Naive B cell (primary cell): Measurements from ENCODE around the gene SLC39A11. TPM values are rescaled to one million over a fixed set of nuclear protein-coding genes. Genes with fewer than 3 reads are reported as not detected.
A peak's percentile ranks its signal among the peaks of the same experiment; 100 is the strongest.

Experiments
- ATAC-seq, 2 donors: fragments of 150-1000 bp; cut with Tn5 transposase; 2 replicates each; pipeline ENCODE4 v1.10.0; 2021; ENCODE audit warnings: low read depth in 2 of 2, mild to moderate bottlenecking in 2 of 2, moderate library complexity in 2 of 2
- DNase-seq: peaks from one replicate; pipeline ENCODE4 v3.0.0; 2022
- H3K27ac Mint-ChIP-seq, 6 donors: one replicate each; pipeline ENCODE4 v1.8.0; 2020 to 2022; ENCODE audit warnings: mild to moderate bottlenecking in 6 of 6, mixed read lengths in 6 of 6, moderate library complexity in 5 of 6, inconsistent platforms in 2 of 6
- H3K27me3 Mint-ChIP-seq, 3 donors: one replicate each; pipeline ENCODE4 v1.8.0; 2021 to 2022; ENCODE audit warnings: mixed read lengths in 3 of 3, mild to moderate bottlenecking in 1 of 3
- H3K36me3 Mint-ChIP-seq, 2 donors: one replicate each; pipeline ENCODE4 v1.8.0; 2020 to 2022; ENCODE audit warnings: mixed read lengths in 2 of 2, inconsistent platforms in 1 of 2, mild to moderate bottlenecking in 1 of 2
- H3K4me1 Mint-ChIP-seq, 3 donors: one replicate each; pipeline ENCODE4 v1.8.0; 2020 to 2022; ENCODE audit warnings: mixed read lengths in 3 of 3, inconsistent platforms in 1 of 3, mild to moderate bottlenecking in 1 of 3, moderate library complexity in 1 of 3
- H3K4me3 Mint-ChIP-seq, 8 donors: one replicate each; pipeline ENCODE4 v1.8.0; 2020 to 2022; ENCODE audit warnings: mild to moderate bottlenecking in 8 of 8, mixed read lengths in 8 of 8, moderate library complexity in 8 of 8, inconsistent platforms in 2 of 8
- H3K9me3 Mint-ChIP-seq, 7 donors: one replicate each; pipeline ENCODE4 v1.8.0; 2020 to 2022; ENCODE audit warnings: mixed read lengths in 7 of 7, mild to moderate bottlenecking in 5 of 7, inconsistent platforms in 2 of 7, moderate library complexity in 1 of 7
- polyA plus RNA-seq, 6 donors: library from polyadenylated mRNA; unstranded; fragments of 300-500 nt; fragmentation: Illumina TruSeq; gene quantifications; one replicate each; pipeline ENCODE4 v1.2.3, GENCODE V29; 2021; ENCODE audit warnings: low read depth in 6 of 6

The SLC39A11 gene
- polyA plus RNA-seq, 6 donors from 2014 or later, result 8.5 to 15.2 (median 12.1) TPM

DNA sequence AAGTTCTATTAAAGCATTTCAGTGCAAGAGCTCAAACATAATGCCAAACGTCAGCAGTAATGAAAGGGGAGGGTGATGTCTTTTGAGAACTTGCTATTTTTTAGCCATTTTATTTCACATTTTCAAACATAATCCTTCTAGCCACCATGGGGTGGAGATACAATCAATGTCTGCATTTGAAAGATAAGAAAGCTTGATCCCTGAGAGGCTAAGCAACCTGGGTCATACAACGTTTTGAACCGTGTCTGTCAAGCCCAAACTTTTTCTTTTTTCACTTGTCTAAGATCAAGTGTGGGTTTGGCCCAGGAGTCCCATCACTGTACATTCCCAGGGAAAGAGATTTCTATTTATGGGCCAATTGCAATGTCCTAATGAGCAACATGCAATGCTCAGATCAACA, 331.1 kb downstream of the SLC39A11 start:
- no peak for DNase-seq
- H3K4me1 Mint-ChIP-seq, result no peaks in the 10 kb centered on the region
- no peak overlapping the region for H3K4me3 Mint-ChIP-seq
- no peaks in the 10 kb centered on the region for H3K27me3 Mint-ChIP-seq
- no peak overlapping the region for H3K27ac Mint-ChIP-seq
- H3K36me3 Mint-ChIP-seq, result peaks cover 5 to 11% of the 10 kb centered on the region in 2 donors
- ATAC-seq, result no peak
- peaks cover 0 to 8% (median 1%) of the 10 kb centered on the region in 7 donors for H3K9me3 Mint-ChIP-seq

GRCh38 chr17:72760368-72760767, 332.1 kb downstream of the SLC39A11 start:
- Mint-ChIP-seq H3K4me3 (no peak overlapping the region), H3K9me3 (peaks cover 0 to 13% (median 4%) of the 10 kb centered on the region in 7 donors), H3K27me3 (no peaks in the 10 kb centered on the region), H3K27ac (peak overlapping the region in 1 of 6 donors; percentile 8), H3K4me1 (no peaks in the 10 kb centered on the region), H3K36me3 (peaks cover 5 to 21% of the 10 kb centered on the region in 2 donors)
- ATAC-seq (no peak), DNase-seq (no peak)

DNA sequence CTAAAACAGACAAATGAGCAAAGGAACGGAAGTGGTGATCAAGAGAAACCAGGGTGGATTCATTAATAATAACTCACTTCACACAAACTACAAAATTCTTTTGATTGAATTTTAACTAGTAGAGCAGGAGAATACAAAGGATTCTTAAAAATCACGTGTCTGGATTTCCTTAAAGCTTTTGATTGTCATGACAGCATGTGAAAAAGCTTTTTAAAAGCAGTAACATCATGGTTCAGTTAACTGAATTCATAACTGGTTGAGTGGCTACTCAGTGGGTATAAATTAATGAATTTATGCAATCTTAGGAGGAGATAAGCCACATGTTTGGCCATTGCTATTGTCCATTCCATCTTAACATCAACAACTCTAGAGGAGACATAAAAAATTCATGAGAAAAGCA, 333.2 kb downstream of the SLC39A11 start:
- H3K4me1 Mint-ChIP-seq, result no peaks in the 10 kb centered on the region
- H3K27me3 Mint-ChIP-seq, result no peaks in the 10 kb centered on the region
- H3K36me3 Mint-ChIP-seq, result peaks cover 10 to 22% of the 10 kb centered on the region in 2 donors
- DNase-seq (no peak), ATAC-seq (no peak)
- no peak overlapping the region for H3K4me3 Mint-ChIP-seq
- peak overlapping the region in 1 of 6 donors; percentile 53 for H3K27ac Mint-ChIP-seq
- peaks cover 0 to 14% (median 6%) of the 10 kb centered on the region in 7 donors for H3K9me3 Mint-ChIP-seq

DNA sequence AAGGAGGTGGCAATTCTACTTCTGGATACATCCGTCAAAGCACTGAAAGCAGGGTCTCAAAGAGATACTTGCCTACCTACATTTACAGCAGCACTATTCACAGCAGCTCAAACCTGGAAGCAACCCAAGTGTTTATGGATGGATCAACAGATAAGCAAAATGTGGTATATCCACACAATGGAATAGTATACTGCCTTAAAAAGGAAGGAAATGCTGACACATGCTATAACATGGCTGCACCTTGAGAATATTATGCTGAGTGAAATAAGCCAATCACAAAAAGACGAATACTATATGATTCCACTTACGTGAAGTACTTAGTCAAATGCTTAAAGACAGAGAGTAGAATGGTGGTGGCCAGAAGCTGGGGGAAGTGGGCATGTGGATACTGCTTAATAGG, 336.2 kb downstream of the SLC39A11 start:
- Mint-ChIP-seq H3K27me3 (no peaks in the 10 kb centered on the region), H3K27ac (no peak overlapping the region), H3K36me3 (peaks cover 10 to 22% of the 10 kb centered on the region in 2 donors), H3K4me1 (no peaks in the 10 kb centered on the region), H3K4me3 (no peak overlapping the region), H3K9me3 (peaks cover 0 to 14% (median 6%) of the 10 kb centered on the region in 7 donors)
- ATAC-seq (no peak), DNase-seq (no peak)

- H3K36me3 Mint-ChIP-seq, result peaks cover 10 to 22% of the 10 kb centered on the region in 2 donors
- H3K9me3 Mint-ChIP-seq, result peaks cover 0 to 14% (median 6%) of the 10 kb centered on the region in 7 donors
- DNase-seq (no peak), ATAC-seq (no peak)
- no peaks in the 10 kb centered on the region for H3K4me1 Mint-ChIP-seq
- H3K4me3 Mint-ChIP-seq, result no peak overlapping the region
- H3K27ac Mint-ChIP-seq, result peak overlapping the region in 1 of 6 donors; percentile 45
- no peaks in the 10 kb centered on the region for H3K27me3 Mint-ChIP-seq
These were observed 338.0 kb downstream of the SLC39A11 start for GRCh38 chr17:72754513-72754912.

GRCh38 chr17:72751746-72752145, 340.7 kb downstream of the SLC39A11 start:
- no peak overlapping the region for H3K4me3 Mint-ChIP-seq
- peak overlapping the region in 1 of 6 donors; percentile 26 for H3K27ac Mint-ChIP-seq
- H3K27me3 Mint-ChIP-seq, result no peaks in the 10 kb centered on the region
- H3K9me3 Mint-ChIP-seq, result peaks cover 0 to 9% (median 6%) of the 10 kb centered on the region in 7 donors
- no peak for ATAC-seq
- no peak for DNase-seq
- no peaks in the 10 kb centered on the region for H3K4me1 Mint-ChIP-seq
- H3K36me3 Mint-ChIP-seq, result peaks cover 5 to 14% of the 10 kb centered on the region in 2 donors

- DNase-seq (no peak), ATAC-seq (no peak)
- H3K4me3 Mint-ChIP-seq, result no peak overlapping the region
- no peaks in the 10 kb centered on the region for H3K36me3 Mint-ChIP-seq
- H3K27ac Mint-ChIP-seq, result no peak overlapping the region
- no peaks in the 10 kb centered on the region for H3K4me1 Mint-ChIP-seq
- no peaks in the 10 kb centered on the region for H3K9me3 Mint-ChIP-seq
- H3K27me3 Mint-ChIP-seq, result no peaks in the 10 kb centered on the region
These were observed 343.3 kb downstream of the SLC39A11 start for GRCh38 chr17:72749119-72749572.

- Mint-ChIP-seq H3K4me1 (no peaks in the 10 kb centered on the region), H3K27me3 (no peaks in the 10 kb centered on the region), H3K9me3 (no peaks in the 10 kb centered on the region), H3K4me3 (no peak overlapping the region), H3K27ac (peak overlapping the region in 1 of 6 donors; percentile 11), H3K36me3 (no peaks in the 10 kb centered on the region)
- DNase-seq, result no peak
- ATAC-seq, result no peak
These were observed 345.0 kb downstream of the SLC39A11 start for GRCh38 chr17:72747501-72747900.

DNA sequence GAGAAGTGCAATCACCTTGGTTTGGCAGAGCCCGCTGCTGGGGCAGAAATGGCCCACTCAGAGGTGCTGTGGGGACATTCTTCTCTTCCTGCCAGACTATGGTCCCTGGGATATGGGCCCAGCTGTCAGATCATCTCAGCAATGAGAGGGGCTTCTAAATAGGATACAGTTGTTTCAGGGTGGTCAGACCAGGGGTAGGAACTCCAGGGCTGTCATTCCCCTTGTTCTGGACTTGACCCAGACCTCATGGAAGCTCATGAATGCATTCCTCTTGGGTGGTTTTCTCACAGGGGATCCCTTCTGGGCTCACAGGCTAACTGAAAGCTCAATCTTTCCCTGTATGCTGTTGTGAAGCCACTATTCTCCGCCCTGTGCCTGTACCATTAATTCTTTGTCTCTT, 347.2 kb downstream of the SLC39A11 start:
- no peak overlapping the region for H3K27ac Mint-ChIP-seq
- no peaks in the 10 kb centered on the region for H3K27me3 Mint-ChIP-seq
- no peaks in the 10 kb centered on the region for H3K4me1 Mint-ChIP-seq
- no peak overlapping the region for H3K4me3 Mint-ChIP-seq
- no peak for ATAC-seq
- DNase-seq, result no peak
- H3K9me3 Mint-ChIP-seq, result no peaks in the 10 kb centered on the region
- no peaks in the 10 kb centered on the region for H3K36me3 Mint-ChIP-seq

GRCh38 chr17:72743037-72743467, 349.4 kb downstream of the SLC39A11 start:
- H3K36me3 Mint-ChIP-seq, result no peaks in the 10 kb centered on the region
- H3K27ac Mint-ChIP-seq, result no peak overlapping the region
- ATAC-seq, result no peak
- no peaks in the 10 kb centered on the region for H3K4me1 Mint-ChIP-seq
- H3K27me3 Mint-ChIP-seq, result no peaks in the 10 kb centered on the region
- no peak overlapping the region for H3K4me3 Mint-ChIP-seq
- DNase-seq, result no peak
- no peaks in the 10 kb centered on the region for H3K9me3 Mint-ChIP-seq

- no peak for DNase-seq
- Mint-ChIP-seq H3K27me3 (no peaks in the 10 kb centered on the region), H3K4me1 (peaks cover 2 to 6% (median 4%) of the 10 kb centered on the region in 3 donors), H3K36me3 (peaks cover 12 to 22% of the 10 kb centered on the region in 2 donors), H3K4me3 (no peak overlapping the region), H3K9me3 (no peaks in the 10 kb centered on the region), H3K27ac (no peak overlapping the region)
- no peak for ATAC-seq
These were observed 355.3 kb downstream of the SLC39A11 start for GRCh38 chr17:72737151-72737690.

DNA sequence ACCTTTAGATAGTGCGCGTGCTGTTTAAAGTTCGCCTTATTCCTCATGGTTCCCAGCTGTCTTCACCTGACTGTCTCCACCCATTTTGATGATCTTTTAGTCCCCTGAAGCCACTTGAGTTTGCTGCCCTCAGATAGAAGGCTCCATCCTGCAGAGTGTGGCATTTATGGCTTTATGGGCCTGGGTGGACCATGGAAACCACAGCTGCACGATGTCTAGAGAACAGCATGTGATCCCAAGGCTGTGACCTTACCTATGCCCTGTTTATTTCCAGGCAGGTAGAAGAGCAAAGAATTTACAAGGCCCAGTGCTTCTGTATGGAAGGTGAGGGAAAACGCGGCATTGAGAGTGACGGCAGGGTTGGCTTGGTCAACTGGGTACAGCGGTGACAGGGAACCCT, 356.9 kb downstream of the SLC39A11 start:
- H3K36me3 Mint-ChIP-seq, result peaks cover 12 to 22% of the 10 kb centered on the region in 2 donors
- DNase-seq (no peak), ATAC-seq (no peak)
- no peaks in the 10 kb centered on the region for H3K27me3 Mint-ChIP-seq
- H3K4me3 Mint-ChIP-seq, result no peak overlapping the region
- H3K9me3 Mint-ChIP-seq, result no peaks in the 10 kb centered on the region
- peaks cover 2 to 6% (median 4%) of the 10 kb centered on the region in 3 donors for H3K4me1 Mint-ChIP-seq
- H3K27ac Mint-ChIP-seq, result no peak overlapping the region

- H3K27ac Mint-ChIP-seq, result no peak overlapping the region
- H3K4me3 Mint-ChIP-seq, result no peak overlapping the region
- H3K4me1 Mint-ChIP-seq, result peaks cover 2 to 6% (median 4%) of the 10 kb centered on the region in 3 donors
- no peaks in the 10 kb centered on the region for H3K9me3 Mint-ChIP-seq
- ATAC-seq (no peak), DNase-seq (no peak)
- no peaks in the 10 kb centered on the region for H3K27me3 Mint-ChIP-seq
- peaks cover 12 to 22% of the 10 kb centered on the region in 2 donors for H3K36me3 Mint-ChIP-seq
These were observed 357.4 kb downstream of the SLC39A11 start for GRCh38 chr17:72735048-72735447.

DNA sequence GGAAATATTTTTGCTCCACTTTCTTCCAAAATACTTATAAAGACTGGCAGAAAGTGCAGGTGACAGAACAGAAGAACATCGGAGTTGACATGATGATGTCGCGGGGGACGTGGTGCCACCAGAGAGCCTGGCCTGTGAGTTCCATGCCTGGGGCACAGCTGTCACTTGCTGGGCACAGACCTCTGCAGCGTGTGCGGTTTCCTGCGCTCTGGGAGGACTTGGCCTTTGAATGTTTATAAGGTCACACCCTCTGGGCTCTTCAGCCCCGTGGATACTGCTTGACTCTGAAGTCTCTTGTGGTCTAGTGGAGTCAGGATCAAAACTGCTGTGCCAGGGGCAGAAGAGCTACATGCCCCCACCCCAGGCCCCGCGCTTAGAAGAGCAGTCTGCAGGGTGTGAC, 357.9 kb downstream of the SLC39A11 start:
- Mint-ChIP-seq H3K36me3 (peaks cover 12 to 22% of the 10 kb centered on the region in 2 donors), H3K4me1 (peaks cover 2 to 6% (median 4%) of the 10 kb centered on the region in 3 donors), H3K27ac (no peak overlapping the region), H3K27me3 (no peaks in the 10 kb centered on the region), H3K9me3 (no peaks in the 10 kb centered on the region), H3K4me3 (no peak overlapping the region)
- ATAC-seq (no peak), DNase-seq (no peak)
